BE2C (cell line): ENCODE data around the gene LNX1.

ENCODE experiments used
- DNase-seq: peaks from one replicate; pipeline ENCODE4 v3.0.0-alpha.2; 2020
- H3K27me3 ChIP-seq: fragments of 250-450 bp; sonication (Bioruptor Pico); 2 replicates; pipeline ENCODE4 v1.5.1; 2020; ENCODE audit warnings: mild to moderate bottlenecking
- H3K36me3 ChIP-seq: fragments of 250-450 bp; sonication (Bioruptor Pico); 2 replicates; pipeline ENCODE4 v1.5.1; 2020; ENCODE audit warnings: mild to moderate bottlenecking
- H3K4me1 ChIP-seq: fragments of 250-450 bp; sonication (Bioruptor Pico); 2 replicates; pipeline ENCODE4 v1.5.1; 2020
- H3K4me3 ChIP-seq: 2 replicates; pipeline ENCODE4 v1.5.1; 2011; ENCODE audit warnings: low read depth, low read length
- H3K9me3 ChIP-seq: fragments of 250-450 bp; sonication (Bioruptor Pico); 2 replicates; pipeline ENCODE4 v1.5.1; 2020
- CTCF ChIP-seq: IDR thresholded peaks from 2 replicates; pipeline ENCODE4 v1.5.1; 2012; ENCODE audit warnings: mild to moderate bottlenecking, low read depth, low read length

Gene LNX1

GRCh38 chr4:53480909-53481308 is 110.4 kb downstream of the LNX1 start:
- TF ChIP-seq CTCF = no peak
- no peak for DNase-seq
- Histone ChIP-seq H3K4me3 (no peak overlapping the region), H3K4me1 (no peaks in the 10 kb centered on the region), H3K9me3 (no peaks in the 10 kb centered on the region), H3K27me3 (no peaks in the 10 kb centered on the region), H3K36me3 (no peaks in the 10 kb centered on the region)

GRCh38 chr4:53479736-53480525 is 111.4 kb downstream of the LNX1 start:
- no peaks in the 10 kb centered on the region for H3K27me3 ChIP-seq
- DNase-seq = no peak
- H3K9me3 ChIP-seq = no peaks in the 10 kb centered on the region
- no peaks in the 10 kb centered on the region for H3K4me1 ChIP-seq
- no peaks in the 10 kb centered on the region for H3K36me3 ChIP-seq
- TF ChIP-seq CTCF = no peak
- H3K4me3 ChIP-seq = no peak overlapping the region

- Histone ChIP-seq H3K36me3 (no peaks in the 10 kb centered on the region), H3K27me3 (no peaks in the 10 kb centered on the region), H3K9me3 (no peaks in the 10 kb centered on the region), H3K4me1 (no peaks in the 10 kb centered on the region), H3K4me3 (no peak overlapping the region)
- no peak for DNase-seq
- TF ChIP-seq CTCF = no peak
Observed at GRCh38 chr4:53478671-53479456, 112.4 kb downstream of the LNX1 start.

GRCh38 chr4:53477636-53478035 is 113.7 kb downstream of the LNX1 start:
- Histone ChIP-seq H3K4me1 (no peaks in the 10 kb centered on the region), H3K9me3 (no peaks in the 10 kb centered on the region), H3K4me3 (no peak overlapping the region), H3K36me3 (no peaks in the 10 kb centered on the region), H3K27me3 (no peaks in the 10 kb centered on the region)
- DNase-seq = no peak
- TF ChIP-seq CTCF = no peak

GRCh38 chr4:53477038-53477565 is 114.2 kb downstream of the LNX1 start:
- DNase-seq = no peak
- Histone ChIP-seq H3K36me3 (no peaks in the 10 kb centered on the region), H3K4me1 (no peaks in the 10 kb centered on the region), H3K27me3 (no peaks in the 10 kb centered on the region), H3K9me3 (no peaks in the 10 kb centered on the region), H3K4me3 (no peak overlapping the region)
- no peak for TF ChIP-seq CTCF
